Epithelial cell of prostate (primary cell): ENCODE measurements around the gene KRTAP29-1.
"Not testable (repeated sequence)": the region's sequence is repeated elsewhere in the genome, so short reads cannot be mapped to it uniquely, and the experiment has no call there.

Experiments used
- DNase-seq: peaks from one replicate; pipeline ENCODE4 v3.0.0-alpha.2; 2011; ENCODE audit warnings: low read depth, low spot score
- H3K27ac ChIP-seq: fragments of 450-650 bp; 2 replicates; pipeline ENCODE4 v1.5.1; 2017; ENCODE audit warnings: mild to moderate bottlenecking

KRTAP29-1 gene

GRCh38 chr17:41304091-41304490 is 1.4 kb upstream of the KRTAP29-1 start:
- no peak for DNase-seq

GRCh38 chr17:41302981-41303380 is 330 bp upstream of the KRTAP29-1 start:
- no peak for DNase-seq
- no peak overlapping the region for H3K27ac ChIP-seq

More at GRCh38 chr17:41304091-41304490, 1.4 kb upstream of the KRTAP29-1 start:
- no peak overlapping the region for H3K27ac ChIP-seq

- peak; percentile 48 for DNase-seq
- H3K27ac ChIP-seq, result peak overlapping the region; percentile 82
These were observed 1.4 kb downstream of the KRTAP29-1 start for GRCh38 chr17:41301204-41301790.

- no peak for DNase-seq
These were observed 4.1 kb downstream of the KRTAP29-1 start for GRCh38 chr17:41298458-41299135.

GRCh38 chr17:41296846-41297245 is 5.8 kb downstream of the KRTAP29-1 start:
- no peak overlapping the region for H3K27ac ChIP-seq
- no peak for DNase-seq

More at GRCh38 chr17:41298458-41299135, 4.1 kb downstream of the KRTAP29-1 start:
- H3K27ac ChIP-seq, result no peak overlapping the region

GRCh38 chr17:41294016-41294415 is 8.6 kb downstream of the KRTAP29-1 start:
- no peak for DNase-seq
- H3K27ac ChIP-seq, result no peak overlapping the region

- no peak for DNase-seq
- H3K27ac ChIP-seq, result no peak overlapping the region
These were observed 15.6 kb downstream of the KRTAP29-1 start for GRCh38 chr17:41287050-41287449.

GRCh38 chr17:41284546-41284945 is 18.1 kb downstream of the KRTAP29-1 start:
- no peak overlapping the region for H3K27ac ChIP-seq
- no peak for DNase-seq

- no peak for DNase-seq
- H3K27ac ChIP-seq, result no peak overlapping the region
These were observed 18.6 kb downstream of the KRTAP29-1 start for GRCh38 chr17:41284043-41284442.

- no peak overlapping the region for H3K27ac ChIP-seq
- no peak for DNase-seq
These were observed 24.3 kb downstream of the KRTAP29-1 start for GRCh38 chr17:41278176-41278955.

- DNase-seq, H3K27ac ChIP-seq: not testable (repeated sequence)
These were observed 26.9 kb downstream of the KRTAP29-1 start, which contains the start of gene KRTAP9-7 for GRCh38 chr17:41275648-41276190. KRTAP9-7 (plus strand) TSS chr17:41275698; CDS start chr17:41275698, 0 bp downstream.

GRCh38 chr17:41271858-41272257 is 30.8 kb downstream of the KRTAP29-1 start:
- no peak overlapping the region for H3K27ac ChIP-seq
- no peak for DNase-seq

- not testable (repeated sequence) for H3K27ac ChIP-seq, DNase-seq
These were observed 31.3 kb downstream of the KRTAP29-1 start for GRCh38 chr17:41271323-41271722.

GRCh38 chr17:41267711-41268110 is 34.9 kb downstream of the KRTAP29-1 start:
- no peak overlapping the region for H3K27ac ChIP-seq
- DNase-seq, result no peak

GRCh38 chr17:41265078-41265477 is 37.6 kb downstream of the KRTAP29-1 start, which contains the start of gene KRTAP9-6:
KRTAP9-6 (plus strand) TSS chr17:41265378; CDS start chr17:41265378, 0 bp downstream.
- no peak for DNase-seq
- no peak within 1 kb of the TSS for H3K27ac ChIP-seq

GRCh38 chr17:41264599-41264998 is 38.1 kb downstream of the KRTAP29-1 start:
- no peak overlapping the region for H3K27ac ChIP-seq
- DNase-seq, result no peak

GRCh38 chr17:41263212-41263611 is 39.4 kb downstream of the KRTAP29-1 start:
- DNase-seq, result no peak
- no peak overlapping the region for H3K27ac ChIP-seq

GRCh38 chr17:41258406-41258805 is 44.2 kb downstream of the KRTAP29-1 start:
- DNase-seq, result no peak
- H3K27ac ChIP-seq, result no peak overlapping the region

- no peak for DNase-seq
- no peak overlapping the region for H3K27ac ChIP-seq
These were observed 46.4 kb downstream of the KRTAP29-1 start for GRCh38 chr17:41256291-41256685.
